ENCODE measurements around the gene FAM81A.

The FAM81A gene

DNA sequence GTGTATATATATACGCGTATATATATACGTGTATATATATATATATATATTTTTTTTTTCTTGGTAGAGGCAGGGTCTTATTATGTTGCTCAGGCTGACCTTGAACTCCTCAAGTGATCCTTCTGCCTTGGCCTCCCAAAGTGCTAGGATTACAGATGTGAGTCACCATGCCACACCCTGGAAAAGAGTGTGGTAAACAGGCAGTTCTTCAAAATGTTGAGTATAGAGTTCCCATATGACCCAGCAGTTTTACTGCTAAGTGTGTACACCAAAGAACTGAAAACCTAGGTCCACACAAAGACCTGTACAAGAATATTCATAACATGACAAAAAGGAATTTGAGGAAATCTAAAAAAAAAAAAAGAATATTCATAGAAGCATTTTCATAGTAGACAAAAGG, 101.8 kb downstream of the FAM81A start:
- Histone ChIP-seq H3K9me3 (ENCODE audit: severe bottlenecking) (no peaks in the 10 kb centered on the region), H3K4me3 (ENCODE audit: low read depth, low read length) (no peak overlapping the region), H3K27ac (no peak overlapping the region), H3K27me3 (ENCODE audit: insufficient read depth, low read depth, severe bottlenecking) (no peaks in the 10 kb centered on the region), H3K36me3 (no peaks in the 10 kb centered on the region)
- no peak for DNase-seq
- TF ChIP-seq, protein P1, sequence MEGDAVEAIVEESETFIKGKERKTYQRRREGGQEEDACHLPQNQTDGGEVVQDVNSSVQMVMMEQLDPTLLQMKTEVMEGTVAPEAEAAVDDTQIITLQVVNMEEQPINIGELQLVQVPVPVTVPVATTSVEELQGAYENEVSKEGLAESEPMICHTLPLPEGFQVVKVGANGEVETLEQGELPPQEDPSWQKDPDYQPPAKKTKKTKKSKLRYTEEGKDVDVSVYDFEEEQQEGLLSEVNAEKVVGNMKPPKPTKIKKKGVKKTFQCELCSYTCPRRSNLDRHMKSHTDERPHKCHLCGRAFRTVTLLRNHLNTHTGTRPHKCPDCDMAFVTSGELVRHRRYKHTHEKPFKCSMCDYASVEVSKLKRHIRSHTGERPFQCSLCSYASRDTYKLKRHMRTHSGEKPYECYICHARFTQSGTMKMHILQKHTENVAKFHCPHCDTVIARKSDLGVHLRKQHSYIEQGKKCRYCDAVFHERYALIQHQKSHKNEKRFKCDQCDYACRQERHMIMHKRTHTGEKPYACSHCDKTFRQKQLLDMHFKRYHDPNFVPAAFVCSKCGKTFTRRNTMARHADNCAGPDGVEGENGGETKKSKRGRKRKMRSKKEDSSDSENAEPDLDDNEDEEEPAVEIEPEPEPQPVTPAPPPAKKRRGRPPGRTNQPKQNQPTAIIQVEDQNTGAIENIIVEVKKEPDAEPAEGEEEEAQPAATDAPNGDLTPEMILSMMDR (IDR thresholded peaks at IDR 0.05; ENCODE audit: low read depth, low read length) = no peak

DNA sequence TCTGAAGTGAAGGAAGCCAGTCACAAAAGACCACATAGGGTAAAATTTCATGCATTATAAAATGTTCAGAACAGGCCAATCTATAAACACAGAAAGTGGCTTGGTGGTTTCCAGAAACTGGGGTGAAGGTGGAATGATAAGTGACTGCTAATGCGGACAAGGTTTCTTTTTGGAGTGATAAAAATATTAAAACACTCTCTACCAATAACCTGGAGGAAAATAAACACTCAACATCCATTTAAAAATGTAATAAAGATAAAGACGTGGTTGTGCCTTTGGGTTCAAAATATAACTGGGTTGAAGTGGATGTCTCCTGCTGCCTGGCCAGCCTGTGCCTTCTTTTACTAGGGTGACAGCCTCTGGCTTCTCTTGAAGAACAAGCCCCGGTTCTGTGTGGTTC, 102.7 kb downstream of the FAM81A start:
- Histone ChIP-seq H3K27ac (no peak overlapping the region), H3K36me3 (no peaks in the 10 kb centered on the region), H3K27me3 (ENCODE audit: insufficient read depth, low read depth, severe bottlenecking) (no peaks in the 10 kb centered on the region), H3K9me3 (ENCODE audit: severe bottlenecking) (no peaks in the 10 kb centered on the region), H3K4me3 (ENCODE audit: low read depth, low read length) (no peak overlapping the region)
- TF ChIP-seq, protein P1 (IDR thresholded peaks at IDR 0.05; ENCODE audit: low read depth, low read length) = no peak
- DNase-seq = no peak

DNA sequence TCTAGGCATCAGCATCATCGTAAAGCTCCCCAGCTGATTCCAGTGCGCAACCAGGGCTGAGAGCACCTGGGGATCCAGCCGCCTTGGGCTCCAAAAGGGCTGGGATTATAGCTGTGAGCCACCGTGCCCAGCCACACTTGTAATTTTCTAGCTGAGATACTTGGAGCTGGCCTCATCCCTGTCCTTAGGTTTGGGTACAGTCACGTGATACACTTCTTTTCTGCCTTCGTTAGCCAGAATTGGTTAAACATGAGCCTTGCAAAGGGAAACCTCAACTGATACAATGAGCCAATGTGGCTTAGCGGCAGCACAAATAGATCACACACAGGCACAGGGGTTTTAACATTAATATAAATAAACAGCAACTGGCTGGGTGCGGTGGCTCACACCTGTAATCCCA, 103.8 kb downstream of the FAM81A start:
- H3K9me3 ChIP-seq (ENCODE audit: severe bottlenecking) = no peaks in the 10 kb centered on the region
- no peaks in the 10 kb centered on the region for H3K36me3 ChIP-seq
- H3K4me3 ChIP-seq (ENCODE audit: low read depth, low read length) = no peak overlapping the region
- no peak for DNase-seq
- no peaks in the 10 kb centered on the region for H3K27me3 ChIP-seq (ENCODE audit: insufficient read depth, low read depth, severe bottlenecking)
- TF ChIP-seq, protein P1 (IDR thresholded peaks at IDR 0.05; ENCODE audit: low read depth, low read length) = no peak
- H3K27ac ChIP-seq = no peak overlapping the region

DNA sequence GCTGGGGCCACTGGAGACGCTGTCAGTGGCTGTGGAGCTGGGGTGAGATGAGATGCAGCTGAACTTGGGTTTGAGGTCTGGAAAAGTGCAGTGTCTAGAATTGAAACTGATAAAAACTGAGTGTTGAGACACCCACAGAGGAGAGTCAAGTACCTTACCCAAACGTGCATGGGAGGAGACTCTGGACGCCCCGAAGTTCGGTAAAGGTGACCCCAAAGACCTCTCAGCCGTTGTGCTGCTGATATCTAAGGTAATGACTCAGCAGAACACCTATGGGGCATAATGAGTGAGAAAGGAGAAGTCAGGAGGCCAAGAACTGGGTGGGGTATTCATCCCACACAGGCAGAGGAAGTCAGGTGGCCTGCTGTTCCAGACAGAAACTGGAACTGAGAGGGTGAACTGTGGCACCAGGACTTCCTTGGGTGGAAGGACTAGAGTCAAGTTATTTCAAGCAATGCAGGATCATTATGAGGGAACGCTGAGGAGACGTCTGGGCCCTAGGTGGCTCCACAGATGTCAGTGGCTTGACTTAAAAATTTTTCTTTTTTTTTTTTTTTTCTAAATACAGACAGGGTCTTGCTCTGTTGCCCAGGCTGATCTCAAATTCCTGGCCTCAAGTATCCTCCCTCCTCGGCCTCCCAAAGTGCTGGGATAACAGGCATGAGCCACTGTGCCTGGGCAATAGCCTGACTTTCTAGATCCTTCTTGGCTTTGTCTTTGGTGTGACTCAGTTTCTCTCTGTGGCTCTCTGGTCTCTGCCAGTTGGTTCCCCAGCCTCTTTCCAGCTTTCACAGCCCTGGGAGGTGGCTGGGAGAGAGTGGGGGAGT, 105.9 kb downstream of the FAM81A start:
- H3K9me3 ChIP-seq (ENCODE audit: severe bottlenecking) = no peaks in the 10 kb centered on the region
- H3K27ac ChIP-seq = no peak overlapping the region
- DNase-seq = no peak
- no peaks in the 10 kb centered on the region for H3K36me3 ChIP-seq
- H3K4me3 ChIP-seq (ENCODE audit: low read depth, low read length) = no peak overlapping the region
- TF ChIP-seq, protein P1 (IDR thresholded peaks at IDR 0.05; ENCODE audit: low read depth, low read length) = no peak
- H3K27me3 ChIP-seq (ENCODE audit: insufficient read depth, low read depth, severe bottlenecking) = no peaks in the 10 kb centered on the region

DNA sequence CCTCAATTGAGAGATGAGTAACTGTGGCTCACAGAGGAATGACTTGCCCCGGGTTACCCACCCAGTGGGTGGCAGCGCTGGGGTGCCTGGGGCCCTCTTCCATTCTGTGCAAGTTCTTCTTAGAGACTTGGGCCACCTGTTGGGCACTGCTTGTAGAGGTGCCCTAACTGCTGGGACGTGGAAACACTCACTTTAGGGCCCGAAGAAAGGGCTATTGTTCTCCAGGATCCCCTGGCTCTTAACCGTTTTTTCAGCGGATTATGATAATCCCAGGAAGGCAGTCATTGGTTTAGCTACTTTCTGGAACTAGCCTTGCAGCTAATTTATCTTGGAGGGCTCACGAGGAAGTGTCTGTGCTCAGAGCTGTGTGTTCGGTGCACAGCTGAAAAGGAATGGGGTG, 107.6 kb downstream of the FAM81A start:
- no peaks in the 10 kb centered on the region for H3K9me3 ChIP-seq (ENCODE audit: severe bottlenecking)
- H3K27me3 ChIP-seq (ENCODE audit: insufficient read depth, low read depth, severe bottlenecking) = no peaks in the 10 kb centered on the region
- H3K27ac ChIP-seq = no peak overlapping the region
- H3K4me3 ChIP-seq (ENCODE audit: low read depth, low read length) = no peak overlapping the region
- no peaks in the 10 kb centered on the region for H3K36me3 ChIP-seq
- DNase-seq = no peak
- TF ChIP-seq, protein P1 (IDR thresholded peaks at IDR 0.05; ENCODE audit: low read depth, low read length) = no peak

Measured in WERI-Rb-1 (cell line).